NT2/D1 (cell line): ENCODE measurements around the gene SDCBP2.

Source experiments
- SUZ12 ChIP-seq: IDR thresholded peaks from 2 replicates; pipeline ENCODE4 v1.6.1; 2011; ENCODE audit not compliant: insufficient read length, insufficient read depth; ENCODE audit errors: extremely low read depth
- YY1 ChIP-seq: IDR thresholded peaks from 2 replicates; pipeline ENCODE4 v1.6.1; 2011; ENCODE audit not compliant: insufficient read length, insufficient read depth
- ZNF274 ChIP-seq: IDR thresholded peaks from 2 replicates; pipeline ENCODE4 v1.6.1; 2011; ENCODE audit warnings: mild to moderate bottlenecking, low read depth, low read length

DNA sequence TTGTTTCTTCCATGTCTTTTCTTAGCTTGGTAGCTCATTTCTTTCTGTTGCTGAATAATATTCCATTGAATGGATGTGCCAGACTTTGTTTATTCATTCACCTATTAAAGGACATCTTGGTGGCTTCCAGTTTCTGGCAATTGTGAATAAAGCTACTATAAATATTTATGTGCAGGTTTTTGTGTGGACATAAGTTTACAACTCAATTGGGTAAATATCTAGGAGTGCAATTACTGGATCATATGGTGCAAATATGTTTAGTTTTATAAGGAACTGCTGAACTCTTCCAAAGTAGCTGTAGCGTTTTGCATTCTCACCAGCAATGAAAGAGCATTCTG is 16.8 kb upstream of the SDCBP2 start:
- TF ChIP-seq ZNF274 (no peak), YY1 (no peak), SUZ12 (no peak)
